ENCODE data around the gene MAP3K20.
A peak's percentile ranks its signal among the peaks of the same experiment; 100 is the strongest.
"Not testable (repeated sequence)": the region's sequence is repeated elsewhere in the genome, so short reads cannot be mapped to it uniquely, and the experiment has no call there.

The MAP3K20 gene

GRCh38 chr2:173163357-173163756, 87.7 kb downstream of the MAP3K20 start:
- DNase-seq: not testable (repeated sequence)

- no peak for DNase-seq
Measured at GRCh38 chr2:173164396-173164795, 88.8 kb downstream of the MAP3K20 start.

- DNase-seq: no peak
Measured at GRCh38 chr2:173165443-173166238, 90.0 kb downstream of the MAP3K20 start.

- no peak for DNase-seq
Measured at GRCh38 chr2:173171321-173171720, 95.7 kb downstream of the MAP3K20 start.

GRCh38 chr2:173171924-173172643, 96.4 kb downstream of the MAP3K20 start:
- DNase-seq: no peak

- DNase-seq: not testable (repeated sequence)
Measured at GRCh38 chr2:173174339-173174738, 98.7 kb downstream of the MAP3K20 start.

GRCh38 chr2:173175222-173175621, 99.6 kb downstream of the MAP3K20 start:
- DNase-seq: no peak

- no peak for DNase-seq
Measured at GRCh38 chr2:173181982-173182381, 106.3 kb downstream of the MAP3K20 start.

GRCh38 chr2:173184031-173185004, 108.7 kb downstream of the MAP3K20 start:
- DNase-seq: no peak

- no peak for DNase-seq
Measured at GRCh38 chr2:173185437-173185836, 109.8 kb downstream of the MAP3K20 start.

- no peak for DNase-seq
Measured at GRCh38 chr2:173187941-173188788, 112.5 kb downstream of the MAP3K20 start.

GRCh38 chr2:173191601-173192000, 116.0 kb downstream of the MAP3K20 start:
- DNase-seq: no peak

- no peak for DNase-seq
Measured at GRCh38 chr2:173192071-173192470, 116.4 kb downstream of the MAP3K20 start.

GRCh38 chr2:173193925-173194324, 118.3 kb downstream of the MAP3K20 start:
- DNase-seq: no peak

GRCh38 chr2:173195100-173195499, 119.5 kb downstream of the MAP3K20 start:
- no peak for DNase-seq

GRCh38 chr2:173196080-173196479, 120.4 kb downstream of the MAP3K20 start:
- no peak for DNase-seq

GRCh38 chr2:173196638-173197037, 121.0 kb downstream of the MAP3K20 start:
- no peak for DNase-seq

GRCh38 chr2:173198327-173198726, 122.7 kb downstream of the MAP3K20 start:
- DNase-seq: no peak

- peak; percentile 17 for DNase-seq
Measured at GRCh38 chr2:173199294-173199693, 123.6 kb downstream of the MAP3K20 start.

GRCh38 chr2:173202570-173202969, 126.9 kb downstream of the MAP3K20 start:
- no peak for DNase-seq

GRCh38 chr2:173204316-173204715, 128.7 kb downstream of the MAP3K20 start:
- no peak for DNase-seq

- DNase-seq: no peak
Measured at GRCh38 chr2:173205375-173205774, 129.7 kb downstream of the MAP3K20 start.

Measured in inflammatory macrophage treated with lipopolysaccharide for 4 hours (primary cell).